GM18505 (cell line): Measurements from ENCODE around the gene ZNF189.

ENCODE experiments used
- ATAC-seq: cut with Tn5 transposase; IDR thresholded peaks from one replicate; pipeline ENCODE4 v1.9.1; 2021; ENCODE audit not compliant: unreplicated experiment
- POLR2A ChIP-seq: IDR thresholded peaks from 4 replicates; pipeline ENCODE4 v1.6.1; 2011; ENCODE audit warnings: borderline replicate concordance; ENCODE audit not compliant: insufficient read depth, insufficient read length; ENCODE audit errors: extremely low read depth

Gene ZNF189

GRCh38 chr9:101393135-101393534 lies 5.5 kb upstream of the ZNF189 start:
- TF ChIP-seq POLR2A, result no peak
- no peak for ATAC-seq

DNA sequence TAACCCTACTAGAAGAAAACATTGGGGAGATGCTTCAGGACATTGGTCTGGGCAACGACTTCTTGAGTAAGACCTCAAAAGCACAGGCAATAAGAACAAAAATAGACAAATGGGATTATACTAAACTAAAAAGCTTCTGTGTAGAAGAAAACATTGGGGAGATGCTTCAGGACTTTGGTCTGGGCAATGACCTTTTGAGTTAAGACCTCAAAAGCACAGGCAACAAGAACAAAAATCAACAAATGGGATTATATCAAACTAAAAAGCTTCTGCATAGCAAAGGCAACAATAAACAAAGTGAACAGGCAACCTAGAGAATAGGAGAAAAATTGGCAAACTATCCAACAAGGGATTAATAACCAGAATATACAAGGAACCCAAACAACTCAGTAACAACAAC lies 4.0 kb upstream of the ZNF189 start:
- TF ChIP-seq POLR2A, result no peak
- no peak for ATAC-seq

- no peak for TF ChIP-seq POLR2A
- no peak for ATAC-seq
Observed at GRCh38 chr9:101397746-101398067, 944 bp upstream of the ZNF189 start.

- ATAC-seq, result no peak
Observed at GRCh38 chr9:101398930-101399642, 435 bp downstream of the ZNF189 start.

GRCh38 chr9:101399643-101399970 lies 956 bp downstream of the ZNF189 start:
- no peak for ATAC-seq
- TF ChIP-seq POLR2A, result no peak

More at GRCh38 chr9:101398930-101399642, 435 bp downstream of the ZNF189 start:
- no peak for TF ChIP-seq POLR2A

DNA sequence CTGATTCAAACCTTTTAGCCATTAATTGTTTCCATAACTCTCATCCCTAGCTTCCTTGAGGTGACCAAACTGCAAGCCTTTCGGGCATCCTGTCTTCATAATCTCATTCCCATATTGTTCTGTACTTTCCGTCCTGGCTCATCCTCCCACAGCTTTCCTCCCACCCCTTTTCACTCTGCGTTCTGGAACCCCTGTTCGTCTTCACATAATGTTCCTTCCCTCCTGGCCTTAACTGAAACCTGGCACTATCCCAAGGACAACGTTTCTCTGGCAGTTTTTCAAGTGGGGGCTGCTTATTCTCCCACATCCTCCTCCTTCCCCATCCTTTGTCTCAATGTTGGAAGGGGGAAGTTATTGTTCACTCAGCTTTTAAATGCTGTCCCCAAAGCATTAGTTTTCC lies 1.5 kb downstream of the ZNF189 start:
- TF ChIP-seq POLR2A, result no peak
- no peak for ATAC-seq

DNA sequence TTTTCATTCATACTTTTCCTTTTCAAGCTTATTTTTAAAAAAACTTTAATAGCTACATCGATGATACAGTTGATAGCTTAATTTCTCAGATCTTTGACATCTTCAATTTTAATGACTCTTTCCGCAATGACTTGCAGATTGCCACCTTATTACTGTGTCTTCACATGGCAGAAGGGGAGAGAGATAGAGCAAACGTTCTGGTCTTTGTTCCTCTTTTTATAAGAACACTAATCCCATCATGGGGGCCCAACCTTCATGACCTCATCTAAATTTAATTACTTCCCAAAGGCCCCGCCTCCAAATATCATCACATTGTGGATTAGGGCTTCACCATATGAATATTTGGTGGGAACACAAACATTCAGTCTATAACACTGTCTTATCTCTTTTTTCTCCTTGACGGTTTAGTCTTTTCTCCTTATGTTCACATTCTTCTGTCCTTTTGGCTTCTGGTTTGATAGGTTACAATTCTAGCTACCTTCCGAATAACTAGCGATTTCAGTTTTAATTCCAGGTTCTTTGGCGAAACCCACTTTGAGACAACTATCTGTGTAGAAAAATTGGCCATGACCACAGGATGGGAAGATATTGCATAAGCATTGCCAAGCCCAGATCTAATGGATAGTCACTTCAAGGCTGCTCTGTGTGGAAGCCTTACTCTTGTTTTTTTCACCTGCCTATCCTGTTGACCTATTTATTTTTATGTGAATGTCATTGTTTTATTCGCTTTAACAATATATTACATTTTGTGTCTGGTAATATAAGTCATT lies 5.0 kb downstream of the ZNF189 start:
- no peak for ATAC-seq
- TF ChIP-seq POLR2A, result no peak

DNA sequence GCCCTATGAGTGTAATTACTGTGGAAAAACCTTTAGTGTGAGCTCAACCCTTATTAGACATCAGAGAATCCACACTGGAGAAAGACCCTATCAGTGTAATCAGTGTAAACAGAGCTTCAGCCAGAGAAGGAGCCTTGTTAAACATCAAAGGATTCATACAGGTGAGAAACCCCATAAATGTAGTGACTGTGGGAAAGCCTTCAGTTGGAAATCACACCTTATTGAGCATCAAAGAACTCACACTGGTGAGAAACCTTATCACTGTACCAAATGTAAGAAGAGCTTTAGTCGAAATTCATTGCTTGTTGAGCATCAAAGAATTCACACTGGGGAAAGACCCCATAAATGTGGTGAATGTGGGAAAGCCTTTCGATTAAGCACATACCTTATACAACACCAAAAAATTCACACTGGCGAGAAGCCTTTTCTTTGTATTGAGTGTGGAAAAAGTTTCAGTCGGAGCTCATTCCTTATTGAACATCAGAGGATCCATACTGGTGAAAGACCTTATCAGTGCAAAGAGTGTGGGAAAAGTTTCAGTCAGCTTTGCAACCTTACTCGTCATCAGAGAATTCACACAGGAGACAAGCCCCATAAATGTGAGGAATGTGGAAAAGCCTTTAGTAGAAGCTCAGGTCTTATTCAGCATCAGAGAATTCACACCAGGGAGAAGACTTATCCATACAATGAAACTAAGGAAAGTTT lies 9.9 kb downstream of the ZNF189 start:
- TF ChIP-seq POLR2A, result no peak
- no peak for ATAC-seq

DNA sequence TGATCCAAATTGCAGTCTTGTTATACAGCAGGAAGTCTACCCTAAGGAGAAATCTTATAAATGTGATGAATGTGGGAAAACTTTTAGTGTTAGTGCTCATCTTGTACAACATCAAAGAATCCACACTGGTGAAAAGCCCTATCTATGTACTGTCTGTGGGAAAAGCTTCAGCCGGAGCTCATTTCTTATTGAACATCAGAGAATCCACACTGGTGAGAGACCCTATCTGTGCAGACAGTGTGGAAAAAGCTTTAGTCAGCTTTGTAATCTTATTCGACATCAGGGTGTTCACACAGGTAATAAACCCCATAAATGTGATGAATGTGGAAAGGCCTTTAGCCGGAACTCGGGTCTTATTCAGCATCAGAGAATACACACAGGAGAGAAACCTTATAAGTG lies 10.4 kb downstream of the ZNF189 start:
- ATAC-seq, result no peak
- TF ChIP-seq POLR2A, result no peak

DNA sequence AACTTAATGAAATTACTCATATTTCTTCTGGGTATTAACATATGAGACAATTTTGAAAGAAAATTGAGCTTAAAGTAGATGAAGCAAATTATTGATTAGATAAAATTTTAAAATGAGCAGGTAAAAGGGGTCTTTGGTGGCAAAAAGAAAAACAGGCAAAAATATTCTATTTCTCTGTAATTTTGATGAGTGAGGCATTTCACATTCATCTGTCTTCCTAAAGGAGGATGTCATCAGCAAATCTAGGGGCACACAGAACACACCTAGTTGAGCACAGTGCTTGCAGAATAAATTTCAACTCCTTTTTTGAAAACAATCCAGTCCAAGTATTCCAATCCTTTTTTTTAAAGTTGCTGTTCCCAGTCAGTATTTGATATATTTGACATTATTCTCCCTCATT lies 16.2 kb downstream of the ZNF189 start:
- ATAC-seq, result no peak
- TF ChIP-seq POLR2A, result no peak

GRCh38 chr9:101415578-101415977 lies 16.9 kb downstream of the ZNF189 start:
- ATAC-seq, result no peak

DNA sequence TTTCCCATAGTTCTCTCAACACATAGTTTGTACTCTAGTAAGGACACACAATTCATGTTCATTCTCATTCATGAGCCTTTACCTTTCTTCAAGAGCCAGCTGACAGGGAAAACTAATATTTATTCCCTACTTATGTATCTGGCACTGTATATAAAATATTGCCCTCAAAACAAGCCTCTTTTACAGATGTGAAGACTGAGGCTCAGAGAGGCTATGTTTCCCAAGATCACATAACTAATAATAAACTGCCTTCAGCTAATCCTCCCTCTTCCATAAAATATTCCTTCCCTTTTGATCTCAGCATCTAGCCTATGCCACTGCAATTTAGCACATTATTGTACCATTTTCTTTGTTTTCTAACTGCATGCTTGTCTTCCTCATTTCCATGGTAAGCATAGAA lies 18.7 kb downstream of the ZNF189 start:
- no peak for ATAC-seq
- no peak for TF ChIP-seq POLR2A

More at GRCh38 chr9:101415578-101415977, 16.9 kb downstream of the ZNF189 start:
- TF ChIP-seq POLR2A, result no peak

DNA sequence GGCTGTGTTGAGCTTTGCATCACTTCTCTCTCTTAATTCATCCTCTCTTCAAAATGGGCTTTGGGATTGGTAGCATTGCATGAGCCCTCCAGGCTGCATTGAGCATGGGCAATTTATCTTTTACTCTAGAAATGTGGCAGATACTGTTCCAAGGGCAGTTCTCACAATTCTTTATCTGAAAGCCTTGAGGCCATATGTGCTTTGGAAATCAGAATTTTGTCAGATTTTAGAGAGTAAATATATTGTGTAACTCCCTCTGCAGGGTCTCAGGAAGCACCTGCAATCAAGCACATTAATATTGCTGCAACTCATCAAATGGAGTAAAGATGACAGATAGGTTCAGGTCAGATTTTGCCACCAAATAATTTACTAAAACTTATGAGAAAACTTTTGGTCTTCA lies 19.3 kb downstream of the ZNF189 start:
- no peak for ATAC-seq
- TF ChIP-seq POLR2A, result no peak
